ENCODE measurements around the gene ABHD17B. TPM values are rescaled to one million over a fixed set of nuclear protein-coding genes. Genes with fewer than 3 reads are reported as not detected.

The ABHD17B gene
- total RNA-seq, 2 experiments from 2014 or later: 11.4 to 11.7 TPM

Other genes with a start within 250 kb of the ABHD17B start
- 10 to 100 TPM; 56.5 to 70.1 TPM for gene CEMIP2, start 142.7 kb downstream of the ABHD17B start, total RNA-seq
- 1 to 10 TPM; 7.3 to 7.5 TPM for gene C9orf85, start 446 bp upstream of the ABHD17B start, total RNA-seq
- not detected for gene C9orf57, start 149.4 kb upstream of the ABHD17B start, total RNA-seq
- gene GDA, start 238.2 kb upstream of the ABHD17B start, total RNA-seq: not detected